CD4-positive, alpha-beta T cell treated with Interleukin-10 for 1 hour (primary cell): ENCODE measurements around the gene MRC2.

Experiments used
- DNase-seq: peaks from one replicate; pipeline ENCODE4 v3.0.0-alpha.2; 2020

The MRC2 gene

GRCh38 chr17:62615503-62615902, 12.0 kb upstream of the MRC2 start:
- DNase-seq, result no peak

- no peak for DNase-seq
These were observed 10.2 kb upstream of the MRC2 start for GRCh38 chr17:62616993-62617893.

GRCh38 chr17:62617894-62618472, 9.5 kb upstream of the MRC2 start:
- DNase-seq, result no peak

GRCh38 chr17:62618647-62619416, 8.6 kb upstream of the MRC2 start:
- DNase-seq, result no peak

- no peak for DNase-seq
These were observed 7.9 kb upstream of the MRC2 start for GRCh38 chr17:62619417-62620155.

- DNase-seq, result no peak
These were observed 6.2 kb upstream of the MRC2 start for GRCh38 chr17:62621223-62621622.

- DNase-seq, result no peak
These were observed 2.1 kb upstream of the MRC2 start for GRCh38 chr17:62625184-62625869.

- DNase-seq, result no peak
These were observed 1.6 kb upstream of the MRC2 start for GRCh38 chr17:62625870-62626200.

GRCh38 chr17:62626719-62627218, 701 bp upstream of the MRC2 start:
- DNase-seq, result no peak

- no peak for DNase-seq
These were observed 599 bp downstream of the MRC2 start for GRCh38 chr17:62627904-62628633.

GRCh38 chr17:62628831-62629555, 1.5 kb downstream of the MRC2 start:
- no peak for DNase-seq

GRCh38 chr17:62629556-62630364, 2.3 kb downstream of the MRC2 start:
- no peak for DNase-seq

GRCh38 chr17:62630365-62631085, 3.1 kb downstream of the MRC2 start:
- DNase-seq, result no peak

- DNase-seq, result no peak
These were observed 3.8 kb downstream of the MRC2 start for GRCh38 chr17:62631086-62631935.

GRCh38 chr17:62631936-62632924, 4.8 kb downstream of the MRC2 start:
- DNase-seq, result no peak

- DNase-seq, result no peak
These were observed 10.3 kb downstream of the MRC2 start for GRCh38 chr17:62637809-62638208.

GRCh38 chr17:62641153-62641552, 13.7 kb downstream of the MRC2 start:
- DNase-seq, result no peak
